Keratinocyte (primary cell): ENCODE measurements around the gene CCND2.

Experiments used
- EZH2 ChIP-seq: IDR thresholded peaks from one replicate; pipeline ENCODE4 v1.6.1; 2012; ENCODE audit warnings: inconsistent platforms, mild to moderate bottlenecking, low read length, moderate library complexity
- TF ChIP-seq, protein P1 (sequence below), 3 experiments: IDR thresholded peaks in 1 of 3; conservative IDR thresholded peaks in 1 of 3; optimal IDR thresholded peaks in 1 of 3; 2 replicates in 2 of 3; 3 replicates in 1 of 3; pipeline versions ENCODE3 to v1.5.1; 2011; ENCODE audit warnings: low read length in 3 of 3, mild to moderate bottlenecking in 3 of 3, moderate library complexity in 2 of 3, control low read depth in 1 of 3, inconsistent platforms in 1 of 3; ENCODE audit not compliant: insufficient read depth in 2 of 3; ENCODE audit errors: extremely low read depth in 1 of 3

DNA sequence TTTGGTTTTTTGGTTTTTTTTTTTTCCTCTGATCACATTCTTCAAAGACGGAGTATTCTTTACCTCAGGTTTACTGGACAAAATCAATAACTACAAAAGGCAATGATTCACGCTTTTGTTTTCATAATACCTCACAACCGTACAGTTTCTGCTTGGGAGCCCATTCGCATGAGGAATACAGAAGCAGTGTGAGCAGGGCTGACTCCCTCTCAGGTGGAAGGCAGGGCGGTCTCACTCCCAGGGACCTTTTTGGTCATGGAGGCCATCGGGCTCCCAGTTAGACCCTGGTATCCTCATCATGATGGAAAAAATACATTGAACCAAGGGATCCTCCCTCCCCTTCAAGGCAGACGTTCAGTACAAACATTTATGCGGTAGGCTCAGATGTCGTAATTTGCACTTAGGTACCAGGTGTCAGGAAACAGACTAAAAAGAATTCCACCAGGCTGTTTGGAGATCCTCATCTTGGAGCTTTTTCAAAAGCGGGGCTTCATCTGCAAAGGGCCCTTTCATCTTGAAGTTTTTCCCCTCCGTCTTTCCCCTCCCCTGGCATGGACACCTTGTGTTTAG is 28.5 kb downstream of the CCND2 start:
- TF ChIP-seq, protein P1, sequence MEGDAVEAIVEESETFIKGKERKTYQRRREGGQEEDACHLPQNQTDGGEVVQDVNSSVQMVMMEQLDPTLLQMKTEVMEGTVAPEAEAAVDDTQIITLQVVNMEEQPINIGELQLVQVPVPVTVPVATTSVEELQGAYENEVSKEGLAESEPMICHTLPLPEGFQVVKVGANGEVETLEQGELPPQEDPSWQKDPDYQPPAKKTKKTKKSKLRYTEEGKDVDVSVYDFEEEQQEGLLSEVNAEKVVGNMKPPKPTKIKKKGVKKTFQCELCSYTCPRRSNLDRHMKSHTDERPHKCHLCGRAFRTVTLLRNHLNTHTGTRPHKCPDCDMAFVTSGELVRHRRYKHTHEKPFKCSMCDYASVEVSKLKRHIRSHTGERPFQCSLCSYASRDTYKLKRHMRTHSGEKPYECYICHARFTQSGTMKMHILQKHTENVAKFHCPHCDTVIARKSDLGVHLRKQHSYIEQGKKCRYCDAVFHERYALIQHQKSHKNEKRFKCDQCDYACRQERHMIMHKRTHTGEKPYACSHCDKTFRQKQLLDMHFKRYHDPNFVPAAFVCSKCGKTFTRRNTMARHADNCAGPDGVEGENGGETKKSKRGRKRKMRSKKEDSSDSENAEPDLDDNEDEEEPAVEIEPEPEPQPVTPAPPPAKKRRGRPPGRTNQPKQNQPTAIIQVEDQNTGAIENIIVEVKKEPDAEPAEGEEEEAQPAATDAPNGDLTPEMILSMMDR (optimal IDR thresholded peaks at IDR 0.05 in 1 of 3, IDR thresholded peaks at IDR 0.05 in 1 of 3, conservative IDR thresholded peaks at IDR 0.05 in 1 of 3; ENCODE audit: extremely low read depth in 1 of 3, insufficient read depth in 2 of 3, low read length in 3 of 3): no peak
- no peak for TF ChIP-seq EZH2
